Activated naive CD4-positive, alpha-beta T cell treated with anti-CD3 and anti-CD28 coated beads for 36 hours (primary cell): ENCODE data around the gene ASTE1. TPM values are rescaled to one million over a fixed set of nuclear protein-coding genes. Genes with fewer than 3 reads are reported as not detected.

Experiments used
- CTCF ChIA-PET: fragments of 350-600 bp; sonication (Branson Sonifier 250); formaldehyde crosslinking; loops from one replicate; lab custom pipeline; 2021; ENCODE audit warnings: antibody characterized with exemption; lab: Charles Lee
- DNase-seq: peaks from one replicate; pipeline ENCODE4 v3.0.0-alpha.2; 2020
- H3K27ac Mint-ChIP-seq: one replicate; pipeline ENCODE4 v1.8.0; 2021; ENCODE audit warnings: mild to moderate bottlenecking, mixed read lengths
- H3K27me3 Mint-ChIP-seq: one replicate; pipeline ENCODE4 v1.8.0; 2021; ENCODE audit warnings: low read depth, mixed read lengths
- H3K36me3 Mint-ChIP-seq: one replicate; pipeline ENCODE4 v1.8.0; 2021; ENCODE audit warnings: low read depth, mixed read lengths
- H3K4me1 Mint-ChIP-seq: one replicate; pipeline ENCODE4 v1.8.0; 2021; ENCODE audit warnings: low read depth, mixed read lengths
- H3K4me3 Mint-ChIP-seq: one replicate; pipeline ENCODE4 v1.8.0; 2021; ENCODE audit warnings: mild to moderate bottlenecking, moderate library complexity, mixed read lengths
- H3K9me3 Mint-ChIP-seq: one replicate; pipeline ENCODE4 v1.8.0; 2021; ENCODE audit warnings: mixed read lengths
- intact Hi-C: fragments of 100-400 bp; cut with micrococcal nuclease; formaldehyde crosslinking; loops from one replicate; pipeline ENCODE4 v1.15.1; 2023
- total RNA-seq, 2 experiments: library from RNA; stranded (reverse); gene quantifications; one replicate each; pipeline ENCODE4 v1.2.3, GENCODE V29; 2021

ASTE1 gene
- total RNA-seq, 2 experiments from 2014 or later: 10.8 to 11.2 TPM

DNA sequence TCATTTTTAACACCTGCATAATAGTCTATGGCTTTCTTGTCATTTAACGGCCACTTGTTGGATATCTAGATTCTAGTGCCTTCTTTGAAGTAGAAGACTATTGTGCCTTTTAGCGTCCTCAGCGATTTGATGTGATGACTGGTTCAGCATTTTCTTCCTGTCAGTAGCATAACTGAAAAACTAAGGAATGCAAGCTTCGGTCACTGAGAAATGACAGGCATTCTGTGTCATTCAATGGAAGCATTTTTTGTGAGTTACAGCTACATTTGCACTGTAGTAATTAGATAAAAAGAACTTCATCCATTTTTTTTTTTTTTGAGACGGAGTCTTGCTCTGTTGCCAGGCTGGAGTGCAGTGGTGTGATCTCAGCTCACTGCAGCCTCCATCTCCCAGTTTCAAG lies 10.4 kb upstream of the ASTE1 start:
- Mint-ChIP-seq H3K36me3 (no peaks in the 10 kb centered on the region), H3K27ac (no peak overlapping the region), H3K4me3 (no peak overlapping the region), H3K4me1 (peaks cover 6% of the 10 kb centered on the region), H3K27me3 (no peaks in the 10 kb centered on the region), H3K9me3 (peaks cover 4% of the 10 kb centered on the region)
- intact Hi-C loops: loop anchor here (5.0 kb wide), 1 partner anchor 105 kb away; no protein-coding TSS in a partner anchor
- CTCF ChIA-PET: interaction anchor here (0.6 to 1.1 kb wide), 3 partner anchors 18 to 656 kb away, joined by 3 read pairs; no protein-coding TSS in a partner anchor
- DNase-seq: no peak

DNA sequence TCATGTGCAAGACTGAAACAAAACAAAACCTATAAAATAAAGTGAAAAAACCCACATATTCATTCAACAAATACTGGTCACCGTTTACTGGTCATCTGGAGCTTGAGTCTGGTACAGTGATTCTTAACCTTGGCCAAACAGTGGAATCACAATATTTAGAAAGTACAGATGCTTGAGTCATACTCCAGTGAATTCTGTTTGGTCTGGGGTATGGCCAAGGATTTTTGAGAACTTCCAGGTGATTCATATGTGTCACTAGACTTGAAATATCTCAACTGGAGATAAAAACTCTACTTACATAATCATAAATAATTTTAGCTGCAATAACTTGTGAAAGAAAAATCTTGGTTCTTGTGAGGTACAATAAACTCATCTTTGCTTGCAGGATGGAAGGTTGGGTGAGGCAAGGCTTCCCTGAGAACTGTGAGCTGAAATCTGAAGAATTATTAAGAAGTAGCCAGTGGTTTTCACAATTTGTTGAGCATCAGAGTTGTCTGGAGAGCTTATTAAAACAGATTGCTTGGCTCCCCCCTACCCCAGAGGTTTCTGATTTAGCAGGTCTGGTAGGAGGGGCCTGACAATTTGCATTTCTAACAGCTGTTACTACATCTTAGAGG lies 9.7 kb upstream of the ASTE1 start:
- Mint-ChIP-seq H3K4me3 (no peak overlapping the region), H3K9me3 (peaks cover under 1% of the 10 kb centered on the region), H3K27ac (no peak overlapping the region), H3K27me3 (no peaks in the 10 kb centered on the region), H3K4me1 (no peaks in the 10 kb centered on the region), H3K36me3 (no peaks in the 10 kb centered on the region)
- intact Hi-C loops: loop anchor here (5.0 kb wide), 1 partner anchor 106 kb away; no protein-coding TSS in a partner anchor
- CTCF ChIA-PET: interaction anchor here (0.6 to 0.8 kb wide), 2 partner anchors 9 to 657 kb away, joined by 3 read pairs; partner anchors contain the start of genes ASTE1 and NEK11
- no peak for DNase-seq

DNA sequence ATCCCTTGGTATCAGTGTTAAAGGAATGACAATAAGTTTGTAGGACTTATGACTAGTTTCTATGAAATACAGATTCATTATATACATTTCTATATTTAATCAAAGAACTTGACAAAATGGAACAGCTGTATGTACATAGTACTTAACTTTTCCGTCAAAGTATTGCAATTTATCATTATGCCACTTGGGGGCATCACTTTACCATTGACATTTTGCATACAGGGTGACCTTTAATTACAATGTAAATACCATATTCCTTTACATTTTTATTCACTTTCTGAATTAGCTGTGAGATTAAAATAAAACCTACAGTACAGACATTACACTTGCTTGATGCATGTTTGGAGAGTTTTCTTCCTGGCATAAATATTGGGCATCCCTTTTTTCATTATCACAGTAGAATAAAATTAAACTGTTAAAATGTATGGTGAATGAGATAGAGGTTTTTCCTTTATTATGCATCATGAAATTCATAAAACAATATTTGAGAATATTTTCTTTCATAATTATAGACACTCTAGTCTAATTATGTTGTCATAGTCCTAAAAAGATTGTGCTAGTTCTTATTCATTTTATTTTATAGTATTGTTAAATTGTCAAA lies 7.0 kb upstream of the ASTE1 start:
- H3K36me3 Mint-ChIP-seq: no peaks in the 10 kb centered on the region
- H3K27ac Mint-ChIP-seq: no peak overlapping the region
- H3K4me1 Mint-ChIP-seq: no peaks in the 10 kb centered on the region
- H3K27me3 Mint-ChIP-seq: no peaks in the 10 kb centered on the region
- H3K9me3 Mint-ChIP-seq: no peaks in the 10 kb centered on the region
- peak; percentile 22 for DNase-seq
- intact Hi-C loops: loop anchor here (1.0 to 5.0 kb wide), 3 partner anchors 761 to 1149 kb away; no protein-coding TSS in a partner anchor
- CTCF ChIA-PET: interaction anchor here (0.6 to 2.5 kb wide), 17 partner anchors 8 to 996 kb away, joined by 3 to 13 read pairs (median 3); no protein-coding TSS in a partner anchor
- H3K4me3 Mint-ChIP-seq: no peak overlapping the region

DNA sequence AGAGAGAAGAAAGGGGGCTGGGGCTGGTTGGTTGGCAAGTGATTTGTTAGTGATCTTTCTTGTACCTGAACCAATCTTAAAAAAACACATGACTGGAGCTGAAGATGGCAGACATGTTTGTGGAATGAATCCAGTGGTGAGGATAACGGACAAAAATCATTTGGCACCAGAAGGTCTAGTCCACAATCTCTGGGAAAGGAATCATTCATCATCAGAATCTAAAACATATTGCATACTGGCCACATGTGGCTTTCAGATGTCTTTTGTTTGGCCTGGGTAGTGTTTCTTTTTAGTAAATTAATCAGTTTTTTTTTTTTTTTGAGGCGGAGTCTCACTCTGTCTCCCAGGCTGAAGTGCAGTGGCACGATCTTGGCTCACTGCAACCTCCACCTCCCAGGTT lies 5.0 kb upstream of the ASTE1 start:
- CTCF ChIA-PET: interaction anchor here (0.8 kb wide), 2 partner anchors 9 to 429 kb away, joined by 4 to 8 read pairs; no protein-coding TSS in a partner anchor
- Mint-ChIP-seq H3K4me1 (peaks cover 8% of the 10 kb centered on the region), H3K27ac (no peak overlapping the region), H3K27me3 (no peaks in the 10 kb centered on the region), H3K4me3 (no peak overlapping the region), H3K9me3 (no peaks in the 10 kb centered on the region), H3K36me3 (no peaks in the 10 kb centered on the region)
- intact Hi-C loops: loop anchor here (5.0 kb wide), 1 partner anchor 1151 kb away; no protein-coding TSS in a partner anchor
- DNase-seq: no peak

DNA sequence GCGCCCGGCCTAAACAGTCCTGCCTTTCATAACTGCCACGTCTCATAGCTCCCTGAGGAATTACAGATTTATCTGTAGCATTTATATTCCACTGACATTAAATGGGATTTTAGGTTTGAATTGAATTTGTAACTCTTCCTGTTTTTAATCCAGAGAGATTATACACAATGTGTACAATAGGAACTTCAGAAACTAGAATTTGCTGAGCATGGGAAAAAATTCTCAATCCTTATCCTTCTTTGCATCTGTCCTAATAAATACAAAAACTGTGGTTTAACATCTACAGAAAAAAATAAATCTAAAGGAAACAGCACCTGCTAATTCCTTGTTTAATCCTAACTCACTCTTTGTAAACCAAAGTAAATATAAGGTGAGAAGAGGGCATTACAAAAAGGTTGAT lies 2.2 kb upstream of the ASTE1 start:
- Mint-ChIP-seq H3K4me3 (no peak overlapping the region), H3K27me3 (no peaks in the 10 kb centered on the region), H3K27ac (no peak overlapping the region), H3K36me3 (peaks cover 15% of the 10 kb centered on the region), H3K4me1 (peaks cover 25% of the 10 kb centered on the region), H3K9me3 (no peaks in the 10 kb centered on the region)
- DNase-seq: no peak
- CTCF ChIA-PET: no interaction called here
- intact Hi-C loops: loop anchor here (5.0 to 10.0 kb wide), 3 partner anchors 177 to 1696 kb away; partner anchors contain the start of gene NPHP3

DNA sequence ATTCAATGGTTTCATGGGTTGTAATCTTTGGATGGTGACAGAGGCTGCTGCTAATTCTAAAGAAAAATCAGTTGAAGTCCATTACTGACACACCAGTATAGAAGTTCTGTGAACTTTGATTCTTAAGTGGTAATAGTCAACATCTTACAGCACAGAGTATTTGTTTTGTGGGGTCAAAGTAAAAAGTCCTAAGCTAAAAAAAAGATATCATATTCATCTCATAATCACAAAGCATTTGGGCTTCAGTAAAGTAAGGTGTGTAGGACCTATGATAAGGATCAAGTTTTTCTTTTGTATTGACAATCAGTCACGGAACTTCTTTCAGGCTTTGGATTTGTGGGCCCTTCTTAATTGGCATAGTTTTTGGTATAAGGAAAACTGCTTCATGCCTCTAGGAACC lies 1.1 kb downstream of the ASTE1 start:
- H3K9me3 Mint-ChIP-seq: no peaks in the 10 kb centered on the region
- intact Hi-C loops: loop anchor here (5.0 to 10.0 kb wide), 3 partner anchors 173 to 1699 kb away; partner anchors contain the start of gene NPHP3
- peaks cover 51% of the 10 kb centered on the region for H3K4me1 Mint-ChIP-seq
- no peaks in the 10 kb centered on the region for H3K27me3 Mint-ChIP-seq
- CTCF ChIA-PET: no interaction called here
- no peak for DNase-seq
- peaks cover 27% of the 10 kb centered on the region for H3K36me3 Mint-ChIP-seq
- peak overlapping the region; percentile 92 for H3K4me3 Mint-ChIP-seq
- peak overlapping the region; percentile 94 for H3K27ac Mint-ChIP-seq

DNA sequence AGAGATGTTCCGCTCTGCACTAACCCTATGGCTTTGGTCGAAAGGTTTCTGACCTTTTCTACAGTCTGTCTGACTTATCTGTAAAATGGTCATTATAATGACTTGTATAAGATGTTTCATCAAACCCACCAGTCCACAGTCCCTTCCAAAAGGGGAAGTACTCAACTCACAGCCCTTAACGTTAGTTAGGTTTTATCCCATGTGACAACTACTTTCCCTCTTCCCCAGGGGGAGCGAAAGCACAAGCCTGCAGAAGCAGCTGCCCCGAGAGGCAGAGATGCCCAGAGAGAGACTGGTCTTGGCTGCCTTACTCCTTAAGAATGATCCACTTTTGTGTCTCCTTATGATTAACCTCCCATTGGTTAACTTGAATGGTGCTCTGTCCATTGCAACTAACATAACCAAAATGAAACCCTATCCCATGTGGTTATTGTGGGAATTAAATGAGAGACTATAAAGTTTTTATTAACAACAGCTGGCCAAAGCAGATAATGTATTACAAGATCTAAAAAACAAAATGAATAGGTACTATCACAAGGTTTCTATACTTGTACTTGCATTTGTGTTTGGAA lies 6.4 kb downstream of the ASTE1 start:
- no peaks in the 10 kb centered on the region for H3K27me3 Mint-ChIP-seq
- H3K4me3 Mint-ChIP-seq: no peak overlapping the region
- DNase-seq: no peak
- H3K36me3 Mint-ChIP-seq: peaks cover 36% of the 10 kb centered on the region
- no peak overlapping the region for H3K27ac Mint-ChIP-seq
- peaks cover 59% of the 10 kb centered on the region for H3K4me1 Mint-ChIP-seq
- CTCF ChIA-PET: interaction anchor here (0.6 kb wide), 1 partner anchor 520 kb away, joined by 3 read pairs; no protein-coding TSS in a partner anchor
- no peaks in the 10 kb centered on the region for H3K9me3 Mint-ChIP-seq
- intact Hi-C loops: loop anchor here (10.0 kb wide), 1 partner anchor 1705 kb away; the partner anchor contains the start of gene NPHP3

DNA sequence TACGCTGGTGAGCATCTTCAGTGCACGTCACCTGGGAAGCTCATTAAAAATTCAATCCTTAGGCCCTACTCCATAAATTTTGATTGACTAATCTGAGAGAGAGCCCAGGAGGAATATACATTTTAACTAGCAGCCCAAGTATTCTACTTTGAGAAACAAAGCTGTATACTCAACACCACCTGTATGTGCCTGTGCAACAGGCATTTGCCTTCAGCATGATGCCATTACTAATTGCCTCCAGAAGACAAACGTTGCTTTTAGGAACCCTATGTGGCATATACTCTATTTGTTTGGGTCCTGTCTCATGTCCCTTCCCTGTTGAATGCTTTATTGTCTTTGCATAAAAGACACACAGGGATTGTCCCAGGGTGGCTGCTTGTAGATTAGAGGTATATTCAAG lies 7.7 kb downstream of the ASTE1 start:
- Mint-ChIP-seq H3K27me3 (no peaks in the 10 kb centered on the region), H3K27ac (no peak overlapping the region), H3K4me1 (peaks cover 46% of the 10 kb centered on the region), H3K4me3 (no peak overlapping the region), H3K36me3 (peaks cover 33% of the 10 kb centered on the region), H3K9me3 (no peaks in the 10 kb centered on the region)
- DNase-seq: no peak
- intact Hi-C loops: no loop called here
- CTCF ChIA-PET: interaction anchor here (0.5 to 0.7 kb wide), 2 partner anchors 260 to 333 kb away, joined by 4 to 5 read pairs; no protein-coding TSS in a partner anchor

DNA sequence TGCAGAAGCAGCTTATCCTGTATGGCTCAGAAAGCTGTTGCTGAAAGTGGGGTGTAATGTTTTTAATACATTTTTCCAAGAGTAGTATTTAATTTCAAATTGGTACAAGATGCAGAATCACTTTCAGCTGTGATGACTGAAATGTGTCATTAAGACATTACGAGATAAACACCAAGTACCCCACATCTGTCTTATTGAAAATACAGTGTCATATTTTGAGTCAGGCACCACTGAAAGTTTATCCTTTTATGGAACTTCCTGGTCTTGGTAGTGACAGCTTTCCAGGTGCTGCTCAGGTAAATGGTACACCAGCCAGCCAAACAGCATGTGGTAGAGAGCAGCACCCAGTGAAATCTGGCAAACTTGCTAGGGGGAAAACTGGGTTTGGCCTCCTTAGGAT lies 16.9 kb downstream of the ASTE1 start:
- H3K9me3 Mint-ChIP-seq: no peaks in the 10 kb centered on the region
- CTCF ChIA-PET: interaction anchor here (1.1 kb wide), 1 partner anchor 23 kb away, joined by 5 read pairs; no protein-coding TSS in a partner anchor
- peaks cover 10% of the 10 kb centered on the region for H3K4me1 Mint-ChIP-seq
- DNase-seq: no peak
- no peak overlapping the region for H3K4me3 Mint-ChIP-seq
- intact Hi-C loops: no loop called here
- H3K27me3 Mint-ChIP-seq: no peaks in the 10 kb centered on the region
- peaks cover 35% of the 10 kb centered on the region for H3K36me3 Mint-ChIP-seq
- H3K27ac Mint-ChIP-seq: no peak overlapping the region

DNA sequence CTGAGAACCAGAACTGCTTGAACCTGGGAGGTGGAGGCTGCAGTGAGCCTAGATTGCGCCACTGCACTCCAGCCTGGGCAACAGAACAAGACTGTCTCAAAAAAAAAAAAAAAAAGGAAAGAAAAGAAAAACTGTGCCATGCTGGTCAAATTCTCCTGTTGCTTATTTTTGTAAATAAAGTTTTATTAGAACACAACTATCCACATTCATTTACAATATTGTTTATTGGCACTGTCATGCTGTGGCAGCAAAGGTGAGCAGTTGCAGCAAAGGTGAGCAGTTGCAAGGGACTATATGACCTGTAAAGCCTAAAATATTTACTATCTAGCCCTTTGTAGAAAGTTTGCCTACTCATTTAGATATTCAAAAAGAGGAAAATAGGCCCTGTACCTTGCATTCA lies 18.3 kb downstream of the ASTE1 start:
- Mint-ChIP-seq H3K36me3 (peaks cover 34% of the 10 kb centered on the region), H3K27ac (peak overlapping the region; percentile 0), H3K27me3 (no peaks in the 10 kb centered on the region), H3K4me3 (no peak overlapping the region), H3K9me3 (no peaks in the 10 kb centered on the region), H3K4me1 (peaks cover 11% of the 10 kb centered on the region)
- CTCF ChIA-PET: no interaction called here
- DNase-seq: no peak
- intact Hi-C loops: no loop called here

DNA sequence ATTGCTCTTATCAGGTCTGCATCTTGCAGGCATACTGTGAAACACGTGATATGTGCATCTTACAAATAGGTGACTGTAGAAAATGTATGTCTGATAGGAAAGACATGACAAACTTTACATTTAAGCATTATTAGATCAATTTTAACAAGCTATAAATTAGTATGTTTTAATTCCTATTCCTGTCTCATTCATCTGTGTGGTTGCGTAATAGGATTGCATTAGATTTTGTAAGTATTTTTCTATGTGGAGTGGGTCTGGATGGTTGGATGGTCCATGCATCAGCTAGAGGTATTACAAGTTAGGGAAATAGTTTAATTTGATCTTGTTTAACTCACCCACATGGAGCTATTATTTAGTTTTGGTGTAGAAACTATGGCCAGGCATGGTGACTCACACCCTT lies 18.8 kb downstream of the ASTE1 start:
- peaks cover 6% of the 10 kb centered on the region for H3K4me1 Mint-ChIP-seq
- H3K9me3 Mint-ChIP-seq: no peaks in the 10 kb centered on the region
- no peak for DNase-seq
- H3K27me3 Mint-ChIP-seq: no peaks in the 10 kb centered on the region
- H3K4me3 Mint-ChIP-seq: no peak overlapping the region
- peaks cover 30% of the 10 kb centered on the region for H3K36me3 Mint-ChIP-seq
- CTCF ChIA-PET: no interaction called here
- no peak overlapping the region for H3K27ac Mint-ChIP-seq
- intact Hi-C loops: no loop called here

DNA sequence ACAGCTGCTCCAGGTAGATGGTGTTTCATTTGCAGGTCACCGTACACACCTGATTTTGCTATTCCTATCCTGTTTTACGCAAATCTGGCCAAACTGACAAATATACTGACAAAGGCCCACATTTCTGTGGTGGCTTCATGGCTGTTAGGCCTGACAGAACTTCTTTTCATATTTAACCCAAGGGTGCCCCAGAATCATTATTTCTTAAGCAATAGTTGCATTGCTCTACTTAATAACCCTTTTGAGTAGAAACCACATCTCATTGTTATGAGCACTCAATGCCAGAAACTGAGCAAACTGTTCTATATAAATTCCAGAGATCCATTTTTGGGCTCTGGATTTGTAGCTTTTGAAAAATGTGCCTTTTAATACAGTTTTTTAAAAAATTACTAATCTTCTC lies 19.4 kb downstream of the ASTE1 start:
- Mint-ChIP-seq H3K36me3 (peaks cover 26% of the 10 kb centered on the region), H3K27ac (no peak overlapping the region)
- intact Hi-C loops: no loop called here

More for the DNA sequence above, 19.4 kb downstream of the ASTE1 start:
- CTCF ChIA-PET: no interaction called here
- DNase-seq: no peak
- Mint-ChIP-seq H3K9me3 (no peaks in the 10 kb centered on the region), H3K4me1 (peaks cover 6% of the 10 kb centered on the region), H3K27me3 (no peaks in the 10 kb centered on the region), H3K4me3 (no peak overlapping the region)
